ENCODE measurements around the gene ATF1.
"Not testable (repeated sequence)": the region's sequence is repeated elsewhere in the genome, so short reads cannot be mapped to it uniquely, and the experiment has no call there.

The ATF1 gene

GRCh38 chr12:50820177-50820576 lies 56.3 kb downstream of the ATF1 start:
- H3K4me3 ChIP-seq (replicated peaks; ENCODE audit: low read depth, low read length): no peak overlapping the region
- TF ChIP-seq CTCF (IDR thresholded peaks at IDR 0.05; ENCODE audit: low read depth, low read length, missing control alignments): no peak
- no peak for DNase-seq (ENCODE audit: extremely low read depth, low read depth)

GRCh38 chr12:50822082-50822481 lies 58.2 kb downstream of the ATF1 start:
- H3K4me3 ChIP-seq (replicated peaks; ENCODE audit: low read depth, low read length): no peak overlapping the region
- no peak for DNase-seq (ENCODE audit: extremely low read depth, low read depth)
- TF ChIP-seq CTCF (IDR thresholded peaks at IDR 0.05; ENCODE audit: low read depth, low read length, missing control alignments): no peak

GRCh38 chr12:50823724-50824123 lies 59.8 kb downstream of the ATF1 start:
- not testable (repeated sequence) for DNase-seq (ENCODE audit: extremely low read depth, low read depth); H3K4me3 ChIP-seq (replicated peaks; ENCODE audit: low read depth, low read length)

GRCh38 chr12:50824914-50825313 lies 61.0 kb downstream of the ATF1 start:
- no peak for TF ChIP-seq CTCF (IDR thresholded peaks at IDR 0.05; ENCODE audit: low read depth, low read length, missing control alignments)
- no peak for DNase-seq (ENCODE audit: extremely low read depth, low read depth)
- H3K4me3 ChIP-seq (replicated peaks; ENCODE audit: low read depth, low read length): no peak overlapping the region

GRCh38 chr12:50825372-50825838 lies 61.5 kb downstream of the ATF1 start:
- peak; percentile 3 for TF ChIP-seq CTCF (IDR thresholded peaks at IDR 0.05; ENCODE audit: low read depth, low read length, missing control alignments)
- no peak overlapping the region for H3K4me3 ChIP-seq (replicated peaks; ENCODE audit: low read depth, low read length)
- DNase-seq (ENCODE audit: extremely low read depth, low read depth): peak; percentile 48

GRCh38 chr12:50828121-50828520 lies 64.2 kb downstream of the ATF1 start:
- no peak overlapping the region for H3K4me3 ChIP-seq (replicated peaks; ENCODE audit: low read depth, low read length)
- no peak for TF ChIP-seq CTCF (IDR thresholded peaks at IDR 0.05; ENCODE audit: low read depth, low read length, missing control alignments)
- DNase-seq (ENCODE audit: extremely low read depth, low read depth): no peak

- H3K4me3 ChIP-seq (replicated peaks; ENCODE audit: low read depth, low read length): no peak overlapping the region
Measured at GRCh38 chr12:50828886-50829285, 65.0 kb downstream of the ATF1 start.

GRCh38 chr12:50833801-50834200 lies 69.9 kb downstream of the ATF1 start:
- not testable (repeated sequence) for H3K4me3 ChIP-seq (replicated peaks; ENCODE audit: low read depth, low read length); DNase-seq (ENCODE audit: extremely low read depth, low read depth)

More at GRCh38 chr12:50828886-50829285, 65.0 kb downstream of the ATF1 start:
- DNase-seq (ENCODE audit: extremely low read depth, low read depth): no peak
- no peak for TF ChIP-seq CTCF (IDR thresholded peaks at IDR 0.05; ENCODE audit: low read depth, low read length, missing control alignments)
